ENCODE data around the gene CSTPP1.
"Not testable (repeated sequence)": the region's sequence is repeated elsewhere in the genome, so short reads cannot be mapped to it uniquely, and the experiment has no call there.

Gene CSTPP1

DNA sequence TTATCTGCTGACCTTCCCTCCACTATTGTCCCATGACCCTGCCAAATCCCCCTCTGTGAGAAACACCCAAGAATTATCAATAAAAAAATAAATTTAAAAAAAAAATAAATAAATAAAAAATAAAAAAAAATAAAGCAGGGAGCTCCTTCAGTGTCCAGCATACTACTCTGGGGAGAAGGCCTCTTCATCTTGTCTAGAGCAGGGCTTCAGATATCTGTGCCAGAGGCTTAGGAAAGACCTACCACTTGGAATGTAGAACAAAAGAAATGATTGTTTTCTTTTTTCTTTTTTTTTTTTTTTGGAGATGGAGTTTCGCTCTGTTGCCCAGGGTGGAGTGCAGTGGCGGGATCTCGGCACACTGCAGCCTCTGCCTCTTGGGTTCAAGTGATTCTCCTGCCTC, 161.7 kb downstream of the CSTPP1 start:
- H3K9me3 ChIP-seq (ENCODE audit: control insufficient read depth, low read length); H3K4me3 ChIP-seq (ENCODE audit: low read length); H3K4me1 ChIP-seq (ENCODE audit: control insufficient read depth, insufficient read depth, low read length); H3K9ac ChIP-seq (ENCODE audit: low read length); H3K27me3 ChIP-seq (ENCODE audit: control insufficient read depth, insufficient read depth, low read length); H3K36me3 ChIP-seq (ENCODE audit: control insufficient read depth, insufficient read depth, low read length): not testable (repeated sequence)

DNA sequence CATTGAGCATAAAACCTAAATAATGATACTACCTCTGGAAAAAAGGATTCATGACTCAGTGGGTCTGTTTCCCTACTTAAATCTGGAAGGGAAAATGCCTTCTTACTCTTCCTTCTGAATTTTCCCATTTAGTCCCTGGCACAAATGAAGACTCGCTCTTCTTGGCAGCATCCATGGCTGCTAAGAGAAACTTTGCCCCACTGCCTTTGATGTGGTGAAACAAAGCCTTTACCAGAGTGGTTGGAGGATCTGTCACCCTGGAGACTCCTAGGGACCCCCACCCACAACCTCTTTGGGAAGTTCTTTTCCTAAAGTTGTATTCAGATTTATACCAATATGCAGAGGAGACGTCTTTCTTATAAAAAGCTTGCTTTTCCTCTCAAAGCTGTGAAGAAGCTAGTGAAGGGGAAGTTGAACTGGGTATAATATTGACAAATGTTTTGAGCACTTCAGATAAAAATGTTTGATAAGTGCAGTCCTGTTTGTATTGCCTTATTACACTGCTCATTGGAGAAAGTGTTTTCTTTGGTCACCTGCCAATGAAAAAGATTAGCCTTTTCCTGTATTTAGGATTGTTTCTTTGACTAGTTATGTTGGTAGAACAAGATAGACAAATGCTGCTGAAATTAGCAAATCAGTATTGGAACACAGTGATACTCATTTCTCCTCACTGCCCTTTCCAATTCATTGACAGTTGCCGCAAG, 162.8 kb downstream of the CSTPP1 start:
- Histone ChIP-seq H3K27me3 (ENCODE audit: control insufficient read depth, insufficient read depth, low read length) (no peaks in the 10 kb centered on the region), H3K36me3 (ENCODE audit: control insufficient read depth, insufficient read depth, low read length) (no peaks in the 10 kb centered on the region), H3K9me3 (ENCODE audit: control insufficient read depth, low read length) (no peaks in the 10 kb centered on the region)

DNA sequence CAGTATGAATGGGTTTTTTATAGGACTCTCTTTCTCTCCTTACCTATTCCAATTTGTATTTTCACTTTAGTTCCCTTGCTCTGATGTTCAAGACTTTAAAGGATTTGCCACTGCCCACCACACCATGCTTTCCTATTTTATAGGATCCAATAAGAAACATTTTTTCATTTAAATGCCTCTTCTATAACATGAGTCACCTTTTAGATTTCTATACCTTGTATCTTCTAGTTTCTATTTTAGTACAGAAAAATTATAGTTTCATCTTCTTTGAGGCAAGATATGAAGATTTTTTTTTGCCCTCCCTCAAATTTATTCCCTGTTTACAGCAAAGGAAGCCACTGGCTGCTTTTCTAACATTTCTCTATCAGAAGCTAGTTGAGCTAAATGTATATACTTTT, 163.4 kb downstream of the CSTPP1 start:
- Histone ChIP-seq H3K27me3 (ENCODE audit: control insufficient read depth, insufficient read depth, low read length) (no peaks in the 10 kb centered on the region), H3K36me3 (ENCODE audit: control insufficient read depth, insufficient read depth, low read length) (no peaks in the 10 kb centered on the region), H3K4me1 (ENCODE audit: control insufficient read depth, insufficient read depth, low read length) (peaks cover 8% of the 10 kb centered on the region), H3K9me3 (ENCODE audit: control insufficient read depth, low read length) (no peaks in the 10 kb centered on the region), H3K9ac (ENCODE audit: low read length) (no peak overlapping the region), H3K4me3 (ENCODE audit: low read length) (no peak overlapping the region)

More for the DNA sequence above, 162.8 kb downstream of the CSTPP1 start:
- no peak overlapping the region for H3K9ac ChIP-seq (ENCODE audit: low read length)
- no peak overlapping the region for H3K4me3 ChIP-seq (ENCODE audit: low read length)
- H3K4me1 ChIP-seq (ENCODE audit: control insufficient read depth, insufficient read depth, low read length), result peaks cover 8% of the 10 kb centered on the region

DNA sequence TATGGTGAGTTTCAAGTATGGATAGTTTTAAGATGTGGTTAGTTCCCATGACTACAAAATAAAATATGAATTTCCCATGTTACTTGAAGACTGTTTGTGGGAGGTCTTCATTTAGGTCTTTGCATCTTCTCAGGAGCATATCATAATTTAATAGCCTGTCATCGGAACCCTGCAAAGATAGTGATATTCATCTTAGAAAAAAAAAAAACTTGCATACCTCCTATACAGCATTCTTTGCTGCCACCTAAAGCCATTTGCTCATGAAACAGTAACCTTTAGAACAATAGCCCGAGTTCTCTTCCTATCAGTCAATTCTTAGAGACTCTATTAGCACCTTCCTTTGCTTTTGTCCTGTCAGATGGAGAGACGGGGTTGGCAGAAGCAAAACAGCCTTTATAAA, 164.8 kb downstream of the CSTPP1 start:
- Histone ChIP-seq H3K9ac (ENCODE audit: low read length) (no peak overlapping the region), H3K4me1 (ENCODE audit: control insufficient read depth, insufficient read depth, low read length) (peaks cover 11% of the 10 kb centered on the region), H3K27me3 (ENCODE audit: control insufficient read depth, insufficient read depth, low read length) (no peaks in the 10 kb centered on the region), H3K9me3 (ENCODE audit: control insufficient read depth, low read length) (no peaks in the 10 kb centered on the region), H3K36me3 (ENCODE audit: control insufficient read depth, insufficient read depth, low read length) (no peaks in the 10 kb centered on the region), H3K4me3 (ENCODE audit: low read length) (no peak overlapping the region)

DNA sequence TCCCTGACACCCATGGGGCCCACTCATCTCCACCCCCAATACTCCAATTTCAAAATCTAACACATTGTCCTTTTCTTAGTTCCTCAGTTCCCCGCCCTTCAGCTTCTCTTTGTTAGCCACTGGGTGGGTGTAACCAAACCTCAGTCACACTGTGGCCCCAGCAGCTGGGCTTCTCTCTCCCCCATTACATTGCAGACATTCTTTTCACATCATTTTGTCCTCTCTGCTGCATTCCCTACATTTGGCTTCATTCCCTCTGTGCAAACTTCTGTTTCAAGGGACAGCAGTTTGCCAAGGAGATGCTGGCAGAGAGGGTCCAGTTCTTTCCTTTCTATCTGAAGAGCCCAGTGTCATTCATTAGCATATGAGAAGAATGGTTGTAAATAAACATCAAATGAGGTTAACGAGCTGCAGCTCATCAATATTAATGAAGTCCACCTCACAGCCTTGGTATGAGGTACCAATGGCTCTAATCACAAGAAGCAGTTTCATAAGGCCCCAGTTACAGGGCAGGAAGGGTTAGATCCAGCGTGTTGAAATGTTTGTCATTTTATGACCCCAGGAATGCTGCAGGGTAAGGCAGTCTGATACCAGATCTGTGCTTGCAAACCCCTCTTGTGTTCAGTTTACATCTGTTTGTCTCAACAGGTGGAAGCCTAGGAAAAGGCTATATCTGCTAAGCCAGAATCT, 167.8 kb downstream of the CSTPP1 start:
- no peaks in the 10 kb centered on the region for H3K36me3 ChIP-seq (ENCODE audit: control insufficient read depth, insufficient read depth, low read length)
- no peak overlapping the region for H3K4me3 ChIP-seq (ENCODE audit: low read length)
- peaks cover 23% of the 10 kb centered on the region for H3K4me1 ChIP-seq (ENCODE audit: control insufficient read depth, insufficient read depth, low read length)
- H3K9ac ChIP-seq (ENCODE audit: low read length), result no peak overlapping the region
- no peaks in the 10 kb centered on the region for H3K27me3 ChIP-seq (ENCODE audit: control insufficient read depth, insufficient read depth, low read length)
- H3K9me3 ChIP-seq (ENCODE audit: control insufficient read depth, low read length), result no peaks in the 10 kb centered on the region

DNA sequence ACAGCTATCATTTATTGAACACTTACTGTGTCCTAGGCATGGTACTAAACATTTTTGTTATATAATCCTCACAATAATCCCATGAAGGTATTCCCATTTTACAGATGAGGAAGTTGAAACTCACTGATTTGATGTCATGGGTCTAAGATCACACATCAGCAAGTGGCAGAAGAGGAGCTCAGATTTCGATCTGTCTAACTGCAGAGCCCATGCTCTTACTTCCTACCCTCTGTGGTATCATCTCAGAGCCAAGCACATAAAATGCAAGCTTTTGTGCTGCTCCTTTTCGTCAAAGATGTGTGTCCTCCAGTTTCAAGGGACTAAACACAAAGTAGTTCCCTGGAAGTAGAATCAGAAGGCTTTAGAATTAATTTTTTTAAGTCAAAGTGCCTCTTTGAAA, 169.0 kb downstream of the CSTPP1 start:
- Histone ChIP-seq H3K4me1 (ENCODE audit: control insufficient read depth, insufficient read depth, low read length) (peaks cover 23% of the 10 kb centered on the region), H3K9ac (ENCODE audit: low read length) (no peak overlapping the region), H3K9me3 (ENCODE audit: control insufficient read depth, low read length) (no peaks in the 10 kb centered on the region), H3K4me3 (ENCODE audit: low read length) (no peak overlapping the region), H3K27me3 (ENCODE audit: control insufficient read depth, insufficient read depth, low read length) (no peaks in the 10 kb centered on the region), H3K36me3 (ENCODE audit: control insufficient read depth, insufficient read depth, low read length) (no peaks in the 10 kb centered on the region)

DNA sequence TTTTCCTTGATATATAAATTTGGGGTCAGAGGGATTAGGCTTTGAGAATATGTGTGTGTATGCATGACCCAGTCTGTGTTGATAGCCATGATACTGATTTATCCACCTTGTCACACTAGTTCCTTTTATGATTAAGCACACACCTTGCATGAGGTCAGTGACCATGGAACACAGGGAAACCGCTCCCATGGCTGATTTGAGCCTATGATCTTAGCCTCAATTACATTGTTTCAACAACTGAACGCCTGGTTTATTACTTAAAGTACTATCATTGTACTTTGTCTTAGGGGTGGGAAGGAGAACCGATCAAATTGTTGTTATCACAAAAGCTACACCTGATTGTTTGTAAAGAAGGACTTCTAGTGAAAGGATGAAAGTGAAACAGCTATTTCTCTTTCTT, 169.4 kb downstream of the CSTPP1 start:
- peaks cover 23% of the 10 kb centered on the region for H3K4me1 ChIP-seq (ENCODE audit: control insufficient read depth, insufficient read depth, low read length)
- no peaks in the 10 kb centered on the region for H3K27me3 ChIP-seq (ENCODE audit: control insufficient read depth, insufficient read depth, low read length)
- H3K9me3 ChIP-seq (ENCODE audit: control insufficient read depth, low read length), result no peaks in the 10 kb centered on the region
- no peak overlapping the region for H3K9ac ChIP-seq (ENCODE audit: low read length)
- H3K36me3 ChIP-seq (ENCODE audit: control insufficient read depth, insufficient read depth, low read length), result no peaks in the 10 kb centered on the region
- H3K4me3 ChIP-seq (ENCODE audit: low read length), result no peak overlapping the region

DNA sequence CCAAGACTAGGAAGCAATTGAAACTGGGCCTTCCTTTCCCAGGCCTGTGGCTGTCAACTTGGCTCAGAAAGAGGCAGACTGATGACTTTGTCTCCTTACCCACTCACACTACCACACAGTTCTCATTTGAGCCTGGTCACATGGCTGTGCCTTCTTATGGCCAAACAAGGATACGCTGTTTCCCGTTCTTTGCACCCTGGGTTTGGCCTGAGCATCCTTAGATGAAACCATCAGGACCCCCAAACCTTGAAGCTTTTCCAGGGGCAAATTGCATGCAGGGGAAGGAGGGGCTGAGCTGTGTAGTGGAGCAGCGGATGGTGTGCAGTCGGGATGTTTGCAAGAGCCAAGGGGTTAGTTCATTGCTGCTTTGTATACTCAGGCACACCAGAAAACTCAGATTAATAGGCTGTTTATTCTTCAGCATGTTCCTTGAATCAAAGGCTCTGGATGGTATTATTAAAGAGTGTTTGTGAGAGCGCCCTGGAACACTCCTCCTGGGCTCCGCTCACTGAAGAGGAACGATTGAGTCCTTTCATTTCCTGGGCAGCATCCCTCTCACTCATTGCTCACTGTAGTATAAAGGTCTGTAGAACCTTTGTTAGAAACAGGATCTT, 170.3 kb downstream of the CSTPP1 start:
- Histone ChIP-seq H3K9me3 (ENCODE audit: control insufficient read depth, low read length) (no peaks in the 10 kb centered on the region), H3K4me1 (ENCODE audit: control insufficient read depth, insufficient read depth, low read length) (peaks cover 23% of the 10 kb centered on the region), H3K4me3 (ENCODE audit: low read length) (no peak overlapping the region), H3K27me3 (ENCODE audit: control insufficient read depth, insufficient read depth, low read length) (no peaks in the 10 kb centered on the region), H3K36me3 (ENCODE audit: control insufficient read depth, insufficient read depth, low read length) (no peaks in the 10 kb centered on the region), H3K9ac (ENCODE audit: low read length) (no peak overlapping the region)

DNA sequence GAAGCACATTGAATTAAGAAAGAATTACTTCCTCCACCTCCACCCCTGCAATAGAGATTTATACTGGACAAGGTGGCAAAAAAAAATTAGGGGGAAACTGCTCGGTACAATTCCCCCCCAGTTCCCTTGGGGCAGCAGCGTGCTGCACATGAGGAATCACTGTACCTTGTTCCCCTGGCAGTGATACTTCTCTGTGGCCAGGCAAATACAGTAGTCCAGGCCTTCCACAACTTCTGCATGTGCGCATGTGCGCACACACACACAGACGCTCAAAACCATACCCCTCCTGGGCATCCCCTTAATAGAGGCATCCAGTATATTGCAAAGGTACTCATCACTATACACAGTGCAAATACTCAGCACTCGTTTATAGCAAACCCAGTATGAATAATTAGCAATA, 171.2 kb downstream of the CSTPP1 start:
- H3K36me3 ChIP-seq (ENCODE audit: control insufficient read depth, insufficient read depth, low read length), result no peaks in the 10 kb centered on the region
- H3K4me1 ChIP-seq (ENCODE audit: control insufficient read depth, insufficient read depth, low read length), result peaks cover 23% of the 10 kb centered on the region
- no peak overlapping the region for H3K9ac ChIP-seq (ENCODE audit: low read length)
- H3K4me3 ChIP-seq (ENCODE audit: low read length), result no peak overlapping the region
- no peaks in the 10 kb centered on the region for H3K27me3 ChIP-seq (ENCODE audit: control insufficient read depth, insufficient read depth, low read length)
- H3K9me3 ChIP-seq (ENCODE audit: control insufficient read depth, low read length), result no peaks in the 10 kb centered on the region

DNA sequence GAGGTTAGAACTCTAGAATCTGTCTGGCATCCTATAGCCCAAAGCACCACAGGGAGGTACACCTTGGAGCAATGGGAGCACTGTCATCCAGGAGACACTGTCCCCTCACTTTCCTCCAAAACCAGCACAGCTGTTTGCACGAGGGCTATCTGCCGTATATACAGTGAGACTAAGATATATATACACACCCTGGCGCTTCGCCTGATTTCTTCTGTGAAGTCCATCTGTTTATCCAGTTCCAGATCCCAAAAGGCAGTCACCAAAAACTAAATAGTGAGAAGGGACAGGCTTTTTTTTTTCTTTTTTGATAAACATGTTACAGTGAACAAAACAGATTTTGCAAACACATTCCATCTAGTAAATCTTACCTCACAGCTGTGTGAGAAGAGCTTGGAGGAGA, 171.7 kb downstream of the CSTPP1 start:
- peaks cover 23% of the 10 kb centered on the region for H3K4me1 ChIP-seq (ENCODE audit: control insufficient read depth, insufficient read depth, low read length)
- H3K9ac ChIP-seq (ENCODE audit: low read length), result no peak overlapping the region
- no peak overlapping the region for H3K4me3 ChIP-seq (ENCODE audit: low read length)
- no peaks in the 10 kb centered on the region for H3K27me3 ChIP-seq (ENCODE audit: control insufficient read depth, insufficient read depth, low read length)
- H3K36me3 ChIP-seq (ENCODE audit: control insufficient read depth, insufficient read depth, low read length), result no peaks in the 10 kb centered on the region
- H3K9me3 ChIP-seq (ENCODE audit: control insufficient read depth, low read length), result no peaks in the 10 kb centered on the region

DNA sequence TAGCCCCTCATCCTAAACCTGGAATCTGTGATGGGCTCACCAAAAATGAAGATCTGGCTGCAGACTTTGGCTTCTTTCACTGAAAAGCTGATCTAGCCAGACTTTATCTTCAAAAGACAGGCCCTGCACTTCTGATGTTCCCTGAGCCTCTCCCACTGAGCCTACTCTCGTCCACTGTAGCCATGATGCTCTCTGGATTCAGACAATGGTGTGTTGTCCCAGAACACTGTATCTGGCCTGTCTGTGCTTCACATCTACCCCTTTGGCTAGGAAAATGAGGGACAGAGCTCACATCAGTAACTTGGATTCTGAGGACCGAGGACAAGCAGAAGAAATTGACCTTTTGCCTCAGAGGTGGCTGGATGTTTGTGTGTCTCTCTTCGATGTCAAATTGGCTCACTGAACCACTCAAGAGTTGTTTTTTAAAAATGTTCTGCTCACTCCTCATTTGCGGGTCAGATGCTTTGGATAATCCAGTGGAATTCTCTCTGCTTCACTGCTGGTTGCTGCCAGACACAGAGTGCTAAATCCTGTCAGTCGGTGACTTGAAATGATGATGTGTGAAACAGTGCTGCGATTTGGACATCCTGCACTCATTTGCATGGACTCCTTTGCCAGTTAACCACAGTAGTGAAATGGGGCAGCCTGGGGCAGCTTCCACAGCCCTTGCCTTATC, 172.6 kb downstream of the CSTPP1 start:
- no peaks in the 10 kb centered on the region for H3K9me3 ChIP-seq (ENCODE audit: control insufficient read depth, low read length)
- no peak overlapping the region for H3K9ac ChIP-seq (ENCODE audit: low read length)
- H3K4me3 ChIP-seq (ENCODE audit: low read length), result no peak overlapping the region
- H3K4me1 ChIP-seq (ENCODE audit: control insufficient read depth, insufficient read depth, low read length), result peaks cover 23% of the 10 kb centered on the region
- no peaks in the 10 kb centered on the region for H3K27me3 ChIP-seq (ENCODE audit: control insufficient read depth, insufficient read depth, low read length)
- no peaks in the 10 kb centered on the region for H3K36me3 ChIP-seq (ENCODE audit: control insufficient read depth, insufficient read depth, low read length)

DNA sequence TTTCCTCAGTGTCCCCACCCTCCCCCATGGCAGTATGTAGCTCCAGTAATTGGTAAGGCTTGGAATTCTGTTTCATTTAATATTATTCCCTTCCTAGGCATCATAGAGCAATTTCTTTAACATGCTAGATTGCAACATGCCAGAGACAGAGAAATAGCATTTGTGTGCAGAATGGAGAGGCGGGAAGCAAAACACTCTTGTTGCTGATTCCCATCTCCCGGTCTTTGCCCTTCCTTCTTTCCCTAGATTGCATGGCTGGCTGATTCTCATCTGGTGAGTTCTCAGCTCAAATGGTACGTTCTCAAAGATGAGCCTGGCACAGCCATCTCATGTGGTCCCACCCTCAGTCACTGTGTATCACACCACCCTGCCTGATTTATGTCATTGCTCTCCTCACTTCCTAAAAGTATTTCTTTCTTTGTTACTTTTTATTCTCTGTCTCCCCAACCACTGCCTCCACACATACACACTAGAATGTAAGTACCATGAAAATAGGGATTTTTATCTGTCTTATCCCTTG, 173.2 kb downstream of the CSTPP1 start:
- H3K4me1 ChIP-seq (ENCODE audit: control insufficient read depth, insufficient read depth, low read length), result peaks cover 23% of the 10 kb centered on the region
- H3K9me3 ChIP-seq (ENCODE audit: control insufficient read depth, low read length), result no peaks in the 10 kb centered on the region
- no peak overlapping the region for H3K9ac ChIP-seq (ENCODE audit: low read length)
- no peak overlapping the region for H3K4me3 ChIP-seq (ENCODE audit: low read length)
- H3K36me3 ChIP-seq (ENCODE audit: control insufficient read depth, insufficient read depth, low read length), result no peaks in the 10 kb centered on the region
- H3K27me3 ChIP-seq (ENCODE audit: control insufficient read depth, insufficient read depth, low read length), result no peaks in the 10 kb centered on the region

Data from mucosa of stomach (tissue), 1 donor.